Esophagus squamous epithelium (tissue), 5 donors: ENCODE data around the gene ATAD2B. TPM values are rescaled to one million over a fixed set of nuclear protein-coding genes. Genes with fewer than 3 reads are reported as not detected.

ENCODE experiments used
- DNase-seq: peaks from one replicate; lab custom pipeline; 2025; lab: John Stamatoyannopoulos, UW
- H3K27ac ChIP-seq, 4 donors: fragments of 200-600 bp; sonication (generic); one replicate each; pipeline ENCODE4 v1.5.1; 2016 to 2019; ENCODE audit warnings: mild to moderate bottlenecking in 1 of 4
- H3K27me3 ChIP-seq, 4 donors: fragments of 200-600 bp; sonication (generic); 1 replicate in 3 of 4; 2 replicates in 1 of 4; pipeline versions ENCODE4 v1.5.1 to v1.6.0; 2017 to 2021; ENCODE audit warnings: antibody characterized with exemption in 1 of 4
- H3K36me3 ChIP-seq, 3 donors: fragments of 200-600 bp; sonication (generic); one replicate each; pipeline ENCODE4 v1.5.1; 2016 to 2019
- H3K4me1 ChIP-seq, 3 donors: fragments of 200-600 bp; sonication (generic); one replicate each; pipeline ENCODE4 v1.5.1; 2017 to 2019
- H3K4me3 ChIP-seq, 4 donors: fragments of 200-600 bp; sonication (generic); 1 replicate in 3 of 4; 2 replicates in 1 of 4; pipeline ENCODE4 v1.5.1; 2016 to 2019; ENCODE audit warnings: mild to moderate bottlenecking in 2 of 4, moderate library complexity in 1 of 4
- H3K9me3 ChIP-seq, 3 donors: fragments of 200-600 bp; sonication (generic); one replicate each; pipeline ENCODE4 v1.5.1; 2016 to 2019
- POLR2A ChIP-seq, 4 donors: fragments of 450-650 bp; IDR thresholded peaks; one replicate each; pipeline ENCODE4 v1.6.1; 2017; ENCODE audit warnings: antibody characterized with exemption in 4 of 4, mild to moderate bottlenecking in 4 of 4, moderate library complexity in 3 of 4
- WGBS, 2 donors: methylation state at CpG; one replicate each; pipeline ENCODE4 v1.1.5; 2018; 5-methylcytosine and 5-hydroxymethylcytosine counted together
- intact Hi-C: fragments of 100-400 bp; cut with DNase I; formaldehyde crosslinking; loops from one replicate; pipeline ENCODE4 v1.15.0; 2022
- total RNA-seq, 4 donors: library from RNA; depleted of rRNA; stranded (reverse); fragments of >200 nt; gene quantifications; one replicate each; pipeline ENCODE4 v1.1.0, GENCODE V29; 2016
- TF ChIP-seq, protein P1 (sequence below), 6 experiments: fragments of 450-650 bp in 4 of 6; fragments of 200-600 bp in 2 of 6; sonication (generic) in 2 of 6; IDR thresholded peaks; one replicate each; pipeline ENCODE4 v1.5.1; 2016 to 2019; ENCODE audit warnings: antibody characterized with exemption in 6 of 6, mild to moderate bottlenecking in 4 of 6, moderate library complexity in 4 of 6
- donor health status: DM: yes; HTN: yes; CAD: no.

The ATAD2B gene
- total RNA-seq, 4 donors from 2014 or later: 7.4 to 29.2 (median 20.8) TPM

DNA sequence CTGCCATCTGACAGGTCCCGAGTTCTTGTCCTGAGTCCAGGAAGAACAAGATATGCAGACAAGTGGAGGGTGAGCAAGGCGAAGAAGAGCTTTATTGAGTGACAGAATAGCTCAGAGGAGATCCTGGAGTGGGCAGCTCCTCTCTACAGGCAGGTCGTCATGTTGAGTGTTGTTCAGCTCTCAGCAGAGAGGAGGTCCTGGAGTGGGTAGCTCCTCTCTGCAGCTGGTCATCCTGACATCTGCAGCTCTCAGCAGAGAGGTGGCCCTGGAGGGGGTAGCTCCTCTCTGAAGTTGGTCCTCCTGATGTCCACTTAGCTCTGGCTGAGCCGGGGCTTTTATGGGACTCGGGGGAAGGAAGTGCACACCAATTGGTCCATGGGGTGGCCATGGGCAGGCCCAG, 90.4 kb downstream of the ATAD2B start:
- Histone ChIP-seq H3K4me3 (no peak overlapping the region), H3K27me3 (no peaks in the 10 kb centered on the region), H3K4me1 (no peaks in the 10 kb centered on the region), H3K9me3 (no peaks in the 10 kb centered on the region), H3K27ac (no peak overlapping the region), H3K36me3 (peaks cover 0 to 31% (median 0%) of the 10 kb centered on the region in 3 donors)
- 93 to 100% methylated on average over 3 to 4 of the region's 5 CpGs for WGBS, 2 donors
- intact Hi-C loops: no loop called here
- no peak for TF ChIP-seq POLR2A (IDR thresholded peaks at IDR 0.05)
- TF ChIP-seq, protein P1, sequence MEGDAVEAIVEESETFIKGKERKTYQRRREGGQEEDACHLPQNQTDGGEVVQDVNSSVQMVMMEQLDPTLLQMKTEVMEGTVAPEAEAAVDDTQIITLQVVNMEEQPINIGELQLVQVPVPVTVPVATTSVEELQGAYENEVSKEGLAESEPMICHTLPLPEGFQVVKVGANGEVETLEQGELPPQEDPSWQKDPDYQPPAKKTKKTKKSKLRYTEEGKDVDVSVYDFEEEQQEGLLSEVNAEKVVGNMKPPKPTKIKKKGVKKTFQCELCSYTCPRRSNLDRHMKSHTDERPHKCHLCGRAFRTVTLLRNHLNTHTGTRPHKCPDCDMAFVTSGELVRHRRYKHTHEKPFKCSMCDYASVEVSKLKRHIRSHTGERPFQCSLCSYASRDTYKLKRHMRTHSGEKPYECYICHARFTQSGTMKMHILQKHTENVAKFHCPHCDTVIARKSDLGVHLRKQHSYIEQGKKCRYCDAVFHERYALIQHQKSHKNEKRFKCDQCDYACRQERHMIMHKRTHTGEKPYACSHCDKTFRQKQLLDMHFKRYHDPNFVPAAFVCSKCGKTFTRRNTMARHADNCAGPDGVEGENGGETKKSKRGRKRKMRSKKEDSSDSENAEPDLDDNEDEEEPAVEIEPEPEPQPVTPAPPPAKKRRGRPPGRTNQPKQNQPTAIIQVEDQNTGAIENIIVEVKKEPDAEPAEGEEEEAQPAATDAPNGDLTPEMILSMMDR (IDR thresholded peaks at IDR 0.05): no peak
- DNase-seq: no peak

DNA sequence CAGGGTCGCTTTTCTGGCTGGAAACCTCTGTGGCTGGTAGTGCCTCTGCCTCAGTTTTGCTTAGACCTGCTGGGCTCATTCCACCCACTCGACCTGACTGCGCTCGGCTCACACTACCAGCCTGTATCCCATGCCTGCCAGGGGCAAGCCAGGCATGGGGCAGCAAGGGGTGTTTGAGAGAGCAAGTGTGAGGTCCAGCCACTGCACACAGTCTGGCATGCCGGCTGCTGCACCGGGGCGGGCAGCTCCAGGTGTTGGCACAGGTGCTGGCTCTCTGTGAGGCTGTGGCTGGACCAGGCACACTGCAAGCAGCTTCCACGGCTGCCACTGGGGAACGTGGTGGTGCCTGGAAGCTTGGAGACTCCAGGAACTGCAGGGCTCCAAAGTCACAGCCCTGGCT, 90.9 kb downstream of the ATAD2B start:
- intact Hi-C loops: no loop called here
- 71 to 96% methylated on average over 3 to 9 of the region's 9 CpGs for WGBS, 2 donors
- peaks cover 0 to 31% (median 0%) of the 10 kb centered on the region in 3 donors for H3K36me3 ChIP-seq

DNA sequence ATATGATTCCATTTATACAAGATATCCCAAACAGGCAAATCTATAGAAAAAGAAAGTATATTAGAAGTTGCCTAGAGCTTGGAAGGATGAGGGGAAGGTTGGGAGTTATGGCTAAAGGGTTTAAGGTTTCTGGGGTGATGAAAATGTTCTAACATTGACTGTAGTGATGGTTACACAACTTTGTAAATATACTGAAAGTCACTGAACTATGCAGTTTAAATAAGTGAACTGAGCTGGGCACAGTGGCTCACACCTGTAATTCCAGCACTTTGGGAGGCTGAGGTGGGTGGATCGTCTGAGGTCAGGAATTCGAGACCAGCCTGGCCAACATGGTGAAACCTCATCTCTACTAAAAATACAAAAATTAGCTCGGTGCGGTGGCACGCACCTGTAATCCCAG, 91.5 kb downstream of the ATAD2B start:
- no peaks in the 10 kb centered on the region for H3K27me3 ChIP-seq
- intact Hi-C loops: no loop called here
- TF ChIP-seq, protein P1 (IDR thresholded peaks at IDR 0.05): no peak
- no peak for TF ChIP-seq POLR2A (IDR thresholded peaks at IDR 0.05)

More for the DNA sequence above, 90.9 kb downstream of the ATAD2B start:
- no peak for DNase-seq
- no peak for TF ChIP-seq POLR2A (IDR thresholded peaks at IDR 0.05)
- TF ChIP-seq, protein P1 (IDR thresholded peaks at IDR 0.05): no peak
- no peak overlapping the region for H3K4me3 ChIP-seq
- no peaks in the 10 kb centered on the region for H3K27me3 ChIP-seq
- H3K27ac ChIP-seq: no peak overlapping the region
- no peaks in the 10 kb centered on the region for H3K9me3 ChIP-seq
- no peaks in the 10 kb centered on the region for H3K4me1 ChIP-seq

DNA sequence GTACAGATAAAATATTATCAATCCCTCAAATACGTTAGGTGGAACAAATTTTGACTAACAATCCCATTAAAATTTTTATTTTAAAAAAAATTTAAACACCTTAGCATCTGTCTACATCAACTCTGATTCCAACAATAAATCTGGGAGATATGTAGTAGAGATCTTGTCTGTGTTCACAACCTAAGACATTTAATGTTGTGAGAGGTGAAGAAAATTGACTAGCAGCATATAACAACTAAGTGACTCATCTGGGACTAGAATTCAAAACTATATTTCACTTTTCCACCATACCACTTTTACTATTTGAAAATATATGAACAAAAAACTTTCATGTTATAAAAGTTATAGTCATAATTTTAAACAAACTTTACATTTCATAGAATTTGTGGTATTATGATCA, 97.9 kb downstream of the ATAD2B start:
- no peak overlapping the region for H3K4me3 ChIP-seq
- H3K36me3 ChIP-seq: peaks cover 0 to 11% (median 0%) of the 10 kb centered on the region in 3 donors
- no peak for TF ChIP-seq POLR2A (IDR thresholded peaks at IDR 0.05)
- DNase-seq: no peak
- 93 to 96% methylated on average over 1 of the region's 1 CpG for whole genome bisulfite sequencing, 2 donors
- no peaks in the 10 kb centered on the region for H3K9me3 ChIP-seq
- peaks cover 0 to 20% (median 2%) of the 10 kb centered on the region in 3 donors for H3K4me1 ChIP-seq
- H3K27me3 ChIP-seq: no peaks in the 10 kb centered on the region
- intact Hi-C loops: no loop called here
- H3K27ac ChIP-seq: no peak overlapping the region

More for the DNA sequence above, 91.5 kb downstream of the ATAD2B start:
- Histone ChIP-seq H3K9me3 (no peaks in the 10 kb centered on the region), H3K27ac (no peak overlapping the region), H3K36me3 (peaks cover 0 to 31% (median 0%) of the 10 kb centered on the region in 3 donors), H3K4me1 (no peaks in the 10 kb centered on the region), H3K4me3 (no peak overlapping the region)
- WGBS, 2 donors: 86 to 95% methylated on average over 5 of the region's 5 CpGs
- no peak for DNase-seq

DNA sequence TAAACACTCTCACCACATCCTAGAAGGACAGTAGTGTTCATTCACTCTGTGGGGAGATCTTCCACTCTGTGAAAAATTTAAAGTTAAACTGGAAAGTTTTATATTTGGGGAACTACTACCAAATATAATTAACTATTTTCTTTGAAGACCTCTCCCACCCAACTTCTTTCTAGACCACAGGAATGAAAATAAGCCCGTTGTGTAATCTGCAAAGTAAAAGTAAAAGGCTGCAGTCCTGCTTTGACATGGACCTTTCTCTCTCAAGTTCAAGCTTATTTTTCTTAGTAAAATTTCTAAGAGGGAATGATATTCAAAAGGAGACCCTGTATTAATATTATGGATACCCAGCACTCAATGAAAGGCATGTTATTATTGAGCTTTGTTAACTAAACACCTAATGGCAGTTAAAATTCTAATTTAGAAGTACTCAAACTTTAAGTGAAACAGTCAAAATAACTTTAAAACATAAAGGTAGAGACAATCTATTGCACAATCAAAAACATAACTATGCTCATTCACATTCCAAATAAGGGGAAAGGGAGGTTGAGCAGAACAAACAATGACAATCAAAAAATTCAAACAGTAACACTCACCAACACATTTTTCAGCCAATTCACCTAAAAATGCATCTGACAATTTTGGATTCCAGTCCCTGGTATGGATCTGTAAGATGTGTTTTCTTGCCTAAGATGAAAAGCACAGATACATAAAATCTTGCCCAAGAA, 98.5 kb downstream of the ATAD2B start:
- 50 to 58% methylated on average over 1 of the region's 1 CpG for WGBS, 2 donors

More for the DNA sequence above, 98.5 kb downstream of the ATAD2B start:
- no peak for DNase-seq
- no peak overlapping the region for H3K4me3 ChIP-seq
- peaks cover 0 to 20% (median 2%) of the 10 kb centered on the region in 3 donors for H3K4me1 ChIP-seq
- H3K36me3 ChIP-seq: peaks cover 0 to 8% (median 0%) of the 10 kb centered on the region in 3 donors
- H3K27ac ChIP-seq: no peak overlapping the region
- TF ChIP-seq POLR2A (IDR thresholded peaks at IDR 0.05): no peak
- TF ChIP-seq, protein P1 (IDR thresholded peaks at IDR 0.05): no peak
- no peaks in the 10 kb centered on the region for H3K27me3 ChIP-seq
- no peaks in the 10 kb centered on the region for H3K9me3 ChIP-seq
- intact Hi-C loops: no loop called here
